AG10803 (cell line): ENCODE data around the gene BCKDK.

Experiments
- DNase-seq: peaks from one replicate; pipeline ENCODE4 v3.0.0; 2010; ENCODE audit warnings: low read depth
- H3K4me3 ChIP-seq: 2 replicates; pipeline ENCODE4 v1.5.1; 2011; ENCODE audit warnings: mild to moderate bottlenecking, low read length, control low read depth
- CTCF ChIP-seq: conservative IDR thresholded peaks from 2 replicates; pipeline ENCODE4 v1.5.1; 2011; ENCODE audit warnings: mild to moderate bottlenecking, low read length, control low read depth, inconsistent platforms

Gene BCKDK

GRCh38 chr16:31067342-31067741, 40.8 kb upstream of the BCKDK start:
- H3K4me3 ChIP-seq: no peak overlapping the region
- no peak for TF ChIP-seq CTCF
- DNase-seq: no peak

- TF ChIP-seq CTCF: no peak
- peak; percentile 94 for DNase-seq
- H3K4me3 ChIP-seq: peak overlapping the region; percentile 99
These were observed 36.3 kb upstream of the BCKDK start for GRCh38 chr16:31071861-31072260.

- H3K4me3 ChIP-seq: peak overlapping the region; percentile 99
- TF ChIP-seq CTCF: peak; percentile 12
- DNase-seq: peak; percentile 41
These were observed 35.5 kb upstream of the BCKDK start for GRCh38 chr16:31072540-31073141.

- H3K4me3 ChIP-seq: peak overlapping the region; percentile 99
- TF ChIP-seq CTCF: no peak
- peak; percentile 90 for DNase-seq
These were observed 34.8 kb upstream of the BCKDK start for GRCh38 chr16:31073142-31073969.

- no peak for TF ChIP-seq CTCF
- peak; percentile 99 for DNase-seq
These were observed 34.0 kb upstream of the BCKDK start, which contains the start of the genes ZNF646 and ZNF668 for GRCh38 chr16:31073970-31074813. Gene ZNF646, plus strand, starts transcription at chr16:31074422. Its CDS starts 1,903 bp downstream, at chr16:31076325. Gene ZNF668, minus strand, starts transcription at chr16:31074240. Its CDS starts 9,781 bp downstream, at chr16:31064459.

GRCh38 chr16:31074814-31075183, 33.4 kb upstream of the BCKDK start:
- H3K4me3 ChIP-seq: peak overlapping the region; percentile 99
- TF ChIP-seq CTCF: peak; percentile 20; the same call in 1 of the 2 replicates
- DNase-seq: no peak

More at GRCh38 chr16:31073970-31074813, 34.0 kb upstream of the BCKDK start, which contains the start of the genes ZNF646 and ZNF668:
- H3K4me3 ChIP-seq: peak within 1 kb of the TSS; percentile 99
